ENCODE results near the gene EXD2. TPM values are rescaled to one million over a fixed set of nuclear protein-coding genes. Genes with fewer than 3 reads are reported as not detected.
"Not testable (repeated sequence)": the region's sequence is repeated elsewhere in the genome, so short reads cannot be mapped to it uniquely, and the experiment has no call there.

EXD2 gene
- total RNA-seq, 1 experiment from 2014 or later: 8.6 TPM

GRCh38 chr14:69284170-69284569 lies 92.9 kb downstream of the EXD2 start:
- H3K27me3 ChIP-seq (replicated peaks): no peaks in the 10 kb centered on the region
- H3K36me3 ChIP-seq: no peaks in the 10 kb centered on the region
- no peaks in the 10 kb centered on the region for H3K9me3 ChIP-seq (replicated peaks)
- DNase-seq (ENCODE audit: low read depth in 1 of 2, low spot score in 2 of 2): no peak
- H3K4me3 ChIP-seq: no peak overlapping the region
- H3K4me1 ChIP-seq (replicated peaks): no peaks in the 10 kb centered on the region
- no peak overlapping the region for H3K27ac ChIP-seq

- no peak for DNase-seq (ENCODE audit: low read depth in 1 of 2, low spot score in 2 of 2)
- no peak overlapping the region for H3K4me3 ChIP-seq
- H3K27ac ChIP-seq: no peak overlapping the region
- no peaks in the 10 kb centered on the region for H3K4me1 ChIP-seq (replicated peaks)
- no peaks in the 10 kb centered on the region for H3K9me3 ChIP-seq (replicated peaks)
- no peaks in the 10 kb centered on the region for H3K27me3 ChIP-seq (replicated peaks)
- H3K36me3 ChIP-seq: no peaks in the 10 kb centered on the region
Observed at GRCh38 chr14:69285661-69286255, 94.5 kb downstream of the EXD2 start.

DNA sequence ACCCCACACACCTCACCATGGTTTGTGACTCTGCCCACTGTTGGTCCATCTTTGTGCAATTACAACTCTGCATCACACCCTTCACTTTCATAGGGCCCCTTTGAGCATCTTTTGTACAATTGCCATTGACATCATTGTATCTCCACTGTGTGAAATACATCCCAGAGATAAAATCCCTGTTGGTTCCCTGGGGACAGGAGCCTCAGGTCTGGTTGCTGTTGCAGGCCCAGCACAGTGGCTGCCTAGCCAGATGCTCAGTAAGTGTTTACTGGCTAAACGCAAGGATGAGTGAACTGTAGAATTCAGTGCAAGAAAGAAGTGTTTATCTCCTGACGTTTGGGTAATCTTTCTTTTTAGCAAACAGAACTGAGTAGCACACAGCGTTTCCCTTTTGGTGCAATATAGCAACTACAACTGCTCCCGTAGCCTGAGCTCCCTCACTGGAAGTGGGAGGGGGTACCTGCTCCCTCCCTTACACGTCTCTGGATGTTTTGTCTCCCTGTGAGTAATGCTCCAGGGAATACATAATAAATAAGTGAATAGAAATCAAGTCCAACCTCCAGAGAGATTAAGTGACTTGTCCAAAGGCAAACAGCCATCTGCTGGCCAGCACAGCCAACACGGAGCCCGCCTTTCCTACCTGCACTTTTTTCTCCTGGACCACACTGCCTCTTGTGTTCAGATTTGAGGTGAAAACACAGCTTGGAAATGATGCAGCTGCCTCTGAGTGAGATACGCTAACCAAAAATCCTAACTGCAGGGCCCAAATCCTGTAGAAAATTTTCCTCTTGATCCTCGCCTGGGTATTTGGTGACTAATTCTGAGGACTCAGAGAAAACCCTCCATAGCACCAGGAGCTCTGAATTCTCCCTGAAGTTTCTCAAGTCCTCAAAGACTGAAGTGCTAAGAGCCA lies 96.1 kb downstream of the EXD2 start:
- no peak overlapping the region for H3K27ac ChIP-seq
- DNase-seq (ENCODE audit: low read depth in 1 of 2, low spot score in 2 of 2): no peak
- H3K4me1 ChIP-seq (replicated peaks): no peaks in the 10 kb centered on the region
- H3K9me3 ChIP-seq (replicated peaks): no peaks in the 10 kb centered on the region
- H3K27me3 ChIP-seq (replicated peaks): no peaks in the 10 kb centered on the region
- H3K36me3 ChIP-seq: no peaks in the 10 kb centered on the region
- no peak overlapping the region for H3K4me3 ChIP-seq

- Histone ChIP-seq H3K9me3 (replicated peaks) (no peaks in the 10 kb centered on the region), H3K36me3 (no peaks in the 10 kb centered on the region), H3K27me3 (replicated peaks) (no peaks in the 10 kb centered on the region; the same call in 1 of the 2 replicates), H3K4me3 (no peak overlapping the region), H3K27ac (no peak overlapping the region), H3K4me1 (replicated peaks) (no peaks in the 10 kb centered on the region)
- no peak for DNase-seq (ENCODE audit: low read depth in 1 of 2, low spot score in 2 of 2)
Observed at GRCh38 chr14:69288011-69288771, 96.9 kb downstream of the EXD2 start.

DNA sequence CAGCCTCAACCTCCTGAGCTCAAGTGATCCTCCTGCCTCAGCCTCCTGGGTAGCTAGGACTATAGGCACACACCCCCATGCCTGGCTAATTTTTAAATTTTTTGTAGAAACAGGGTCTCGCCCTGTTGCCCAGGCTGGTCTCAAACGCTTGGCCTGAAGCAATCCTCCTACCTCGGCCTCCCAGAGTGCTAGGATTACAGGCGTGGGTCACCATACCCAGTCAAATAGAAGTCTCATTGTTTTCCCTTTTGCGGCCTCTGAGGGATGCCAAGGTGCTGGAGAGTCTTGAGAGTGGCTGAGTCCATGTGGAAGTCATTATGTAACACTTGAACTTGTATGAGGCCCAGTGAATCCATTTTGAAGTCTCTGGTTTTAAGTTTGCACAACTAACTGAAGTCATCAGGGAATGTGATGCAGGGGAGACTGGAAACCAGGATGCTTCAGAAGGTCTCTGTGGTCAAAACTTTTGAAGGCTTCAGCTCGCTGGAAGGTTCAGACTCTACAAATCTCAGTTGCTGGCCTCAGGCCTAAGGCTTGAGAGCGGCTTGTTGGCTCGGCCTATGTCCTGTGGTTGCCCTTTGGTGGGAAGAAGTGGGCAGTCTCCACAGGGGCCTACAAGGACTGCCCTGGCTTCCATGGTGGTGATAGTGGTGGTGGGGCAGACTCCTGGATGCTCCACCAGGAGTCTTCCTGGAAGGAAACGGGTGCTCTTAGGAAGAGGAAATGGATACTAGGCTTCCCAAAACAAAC lies 97.8 kb downstream of the EXD2 start:
- DNase-seq (ENCODE audit: low read depth in 1 of 2, low spot score in 2 of 2): no peak
- H3K9me3 ChIP-seq (replicated peaks): no peaks in the 10 kb centered on the region
- no peak overlapping the region for H3K27ac ChIP-seq
- no peaks in the 10 kb centered on the region for H3K36me3 ChIP-seq
- H3K27me3 ChIP-seq (replicated peaks): no peaks in the 10 kb centered on the region; the same call in 1 of the 2 replicates
- H3K4me1 ChIP-seq (replicated peaks): no peaks in the 10 kb centered on the region
- H3K4me3 ChIP-seq: no peak overlapping the region

DNA sequence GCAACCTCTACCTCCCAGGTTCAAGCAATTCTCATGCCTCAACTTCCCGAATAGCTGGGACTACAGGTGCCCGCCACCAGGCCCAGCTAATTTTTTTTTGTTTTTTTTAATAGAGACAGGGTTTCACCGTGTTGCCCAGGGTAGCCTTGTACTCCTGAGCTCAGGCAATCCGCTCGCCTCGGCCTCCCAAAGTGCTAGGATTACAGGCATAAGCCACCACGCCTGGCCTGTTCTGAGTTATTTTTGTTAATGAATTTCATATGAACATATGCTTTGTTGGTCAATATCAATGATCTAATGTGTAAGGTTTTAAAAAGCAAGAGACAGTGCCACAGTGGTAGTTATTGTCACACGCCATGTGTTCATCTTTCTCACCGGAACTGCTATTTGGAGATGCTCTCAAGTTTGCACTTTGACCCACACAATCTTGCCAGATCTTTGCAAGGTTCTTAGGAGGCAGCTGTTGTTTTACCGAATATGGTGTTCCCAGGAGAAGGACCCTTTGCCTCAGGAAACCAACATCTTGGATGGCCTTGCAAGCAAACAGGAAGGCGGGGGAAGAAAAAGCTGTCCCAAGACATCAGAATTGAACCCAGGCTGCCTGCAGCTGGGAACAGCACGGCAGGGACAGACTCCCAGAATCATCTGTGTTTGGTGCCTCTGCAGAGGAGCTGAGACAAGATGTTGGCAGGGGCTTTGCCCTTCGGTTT lies 98.7 kb downstream of the EXD2 start:
- Histone ChIP-seq H3K4me3 (no peak overlapping the region), H3K36me3 (no peaks in the 10 kb centered on the region), H3K4me1 (replicated peaks) (no peaks in the 10 kb centered on the region), H3K27me3 (replicated peaks) (no peaks in the 10 kb centered on the region; the same call in 1 of the 2 replicates), H3K9me3 (replicated peaks) (no peaks in the 10 kb centered on the region), H3K27ac (no peak overlapping the region)
- DNase-seq (ENCODE audit: low read depth in 1 of 2, low spot score in 2 of 2): no peak

- H3K36me3 ChIP-seq; H3K27me3 ChIP-seq (replicated peaks); H3K4me1 ChIP-seq (replicated peaks); H3K9me3 ChIP-seq (replicated peaks); H3K27ac ChIP-seq; DNase-seq (ENCODE audit: low read depth in 1 of 2, low spot score in 2 of 2); H3K4me3 ChIP-seq: not testable (repeated sequence)
Observed at GRCh38 chr14:69290881-69291280, 99.6 kb downstream of the EXD2 start.

GRCh38 chr14:69291396-69291795 lies 100.1 kb downstream of the EXD2 start:
- H3K4me1 ChIP-seq (replicated peaks): no peaks in the 10 kb centered on the region
- H3K27ac ChIP-seq: no peak overlapping the region
- DNase-seq (ENCODE audit: low read depth in 1 of 2, low spot score in 2 of 2): no peak
- H3K36me3 ChIP-seq: no peaks in the 10 kb centered on the region
- no peaks in the 10 kb centered on the region; the same call in 1 of the 2 replicates for H3K27me3 ChIP-seq (replicated peaks)
- no peaks in the 10 kb centered on the region for H3K9me3 ChIP-seq (replicated peaks)
- H3K4me3 ChIP-seq: no peak overlapping the region

DNA sequence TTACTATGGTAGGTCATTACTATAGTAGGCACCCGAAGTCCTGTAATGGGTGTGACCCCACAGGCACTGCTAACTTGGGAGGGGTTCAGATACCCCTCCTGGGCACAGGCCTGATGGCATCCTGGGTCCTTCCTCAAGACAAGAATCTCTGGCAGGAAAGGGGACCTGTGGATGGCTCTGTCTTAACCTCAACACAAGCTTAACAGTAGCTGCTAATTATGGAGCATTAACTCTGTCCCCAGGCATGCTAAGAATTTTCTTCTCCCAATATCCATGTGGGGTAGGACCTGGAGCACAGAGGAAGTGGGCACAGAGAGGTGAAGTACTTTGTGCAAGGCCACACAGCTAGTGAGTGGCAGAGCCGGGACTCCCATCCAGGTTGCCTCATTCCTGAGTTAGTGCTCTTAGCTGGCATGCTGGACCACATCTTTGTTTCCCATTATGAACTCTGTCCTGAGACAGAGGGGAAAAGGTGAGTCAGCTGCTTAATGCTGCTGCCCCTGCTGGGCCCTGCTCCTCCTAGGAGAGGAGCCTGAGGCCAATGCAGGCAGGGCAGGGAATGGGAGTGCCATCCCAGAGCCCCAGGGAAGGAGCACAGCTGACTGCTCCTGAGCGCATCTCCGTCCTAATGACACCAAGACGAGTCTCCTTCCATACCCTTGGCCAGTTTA lies 100.7 kb downstream of the EXD2 start:
- H3K4me1 ChIP-seq (replicated peaks): no peaks in the 10 kb centered on the region
- no peaks in the 10 kb centered on the region for H3K9me3 ChIP-seq (replicated peaks)
- no peak overlapping the region for H3K4me3 ChIP-seq
- no peaks in the 10 kb centered on the region; the same call in 1 of the 2 replicates for H3K27me3 ChIP-seq (replicated peaks)
- no peak overlapping the region for H3K27ac ChIP-seq
- DNase-seq (ENCODE audit: low read depth in 1 of 2, low spot score in 2 of 2): no peak
- H3K36me3 ChIP-seq: no peaks in the 10 kb centered on the region

Other genes with a start within 250 kb of the EXD2 start
- 262 and 370 TPM in 2 replicates for gene ACTN1, start 212.2 kb upstream of the EXD2 start, total RNA-seq (2014; rRNA removed; shearing (Covaris generic))
- 12.8 and 19.9 TPM in 2 replicates for gene DCAF5, start 38.4 kb upstream of the EXD2 start, total RNA-seq (2014; rRNA removed; shearing (Covaris generic))
- 0.03 TPM in 1 of 2 replicates, not detected in the other for gene GALNT16, start 68.7 kb downstream of the EXD2 start, total RNA-seq (2014; rRNA removed; shearing (Covaris generic))
- 115 and 150 TPM in 2 replicates for gene ERH, start 206.8 kb downstream of the EXD2 start, total RNA-seq (2014; rRNA removed; shearing (Covaris generic))
- 79.3 and 87.5 TPM in 2 replicates for gene SLC39A9, start 207.2 kb downstream of the EXD2 start, total RNA-seq (2014; rRNA removed; shearing (Covaris generic))

Data from SJSA1 (cell line).